Measurements from ENCODE around the gene SLC36A4. TPM values are rescaled to one million over a fixed set of nuclear protein-coding genes. Genes with fewer than 3 reads are reported as not detected.
"Not testable (repeated sequence)": the region's sequence is repeated elsewhere in the genome, so short reads cannot be mapped to it uniquely, and the experiment has no call there.

SLC36A4 gene
- total and polyA plus RNA-seq, 2 donors (not counting 1 experiment from before 2014, with no cell fraction given): 7.3 to 22.7 TPM

- peaks cover 7% of the 10 kb centered on the region for H3K79me2 ChIP-seq (ENCODE audit: control insufficient read depth, insufficient read depth, low read length)
These were observed 9.1 kb downstream of the SLC36A4 start for GRCh38 chr11:93188726-93189125.

GRCh38 chr11:93187290-93187689 lies 10.5 kb downstream of the SLC36A4 start:
- peaks cover 6% of the 10 kb centered on the region for H3K79me2 ChIP-seq (ENCODE audit: control insufficient read depth, insufficient read depth, low read length)
- H3K4me2 ChIP-seq (ENCODE audit: extremely low read depth, insufficient read depth, low read length): no peak overlapping the region
- H3K9ac ChIP-seq (ENCODE audit: insufficient read depth, low read length): no peak overlapping the region
- H3K4me3 ChIP-seq (replicated peaks in 1 of 4; ENCODE audit: control extremely low read depth in 1 of 4, insufficient read depth in 1 of 4, low read depth in 3 of 4, low read length in 4 of 4): no peak overlapping the region
- H3K9me3 ChIP-seq (ENCODE audit: control insufficient read depth, insufficient read depth, low read depth, low read length): no peaks in the 10 kb centered on the region
- no peaks in the 10 kb centered on the region for H4K20me1 ChIP-seq (ENCODE audit: control insufficient read depth, extremely low read depth, insufficient read depth, low read length)
- no peak overlapping the region for H3K27ac ChIP-seq (ENCODE audit: insufficient read depth, low read length)
- DNase-seq (ENCODE audit: low read depth in 2 of 2): no peak
- no peak overlapping the region for H2AFZ ChIP-seq (ENCODE audit: low read length)
- no peaks in the 10 kb centered on the region for H3K27me3 ChIP-seq (ENCODE audit: control insufficient read depth, insufficient read depth, low read length)
- H3K4me1 ChIP-seq (ENCODE audit: control insufficient read depth, extremely low read depth, insufficient read depth, low read length): no peaks in the 10 kb centered on the region
- TF ChIP-seq CTCF (conservative IDR thresholded peaks at IDR 0.05 in 1 of 2, IDR thresholded peaks at IDR 0.05 in 1 of 2; ENCODE audit: low read depth in 1 of 2, low read length in 2 of 2) (no peak), EZH2 (IDR thresholded peaks at IDR 0.05; ENCODE audit: low read length, missing control alignments) (no peak)
- no peaks in the 10 kb centered on the region for H3K36me3 ChIP-seq (ENCODE audit: control insufficient read depth, insufficient read depth, low read length)

More at GRCh38 chr11:93188726-93189125, 9.1 kb downstream of the SLC36A4 start:
- Histone ChIP-seq H2AFZ (ENCODE audit: low read length) (no peak overlapping the region), H3K4me2 (ENCODE audit: extremely low read depth, insufficient read depth, low read length) (no peak overlapping the region), H3K9me3 (ENCODE audit: control insufficient read depth, insufficient read depth, low read depth, low read length) (no peaks in the 10 kb centered on the region), H3K9ac (ENCODE audit: insufficient read depth, low read length) (no peak overlapping the region), H3K27me3 (ENCODE audit: control insufficient read depth, insufficient read depth, low read length) (no peaks in the 10 kb centered on the region), H3K4me1 (ENCODE audit: control insufficient read depth, extremely low read depth, insufficient read depth, low read length) (no peaks in the 10 kb centered on the region), H4K20me1 (ENCODE audit: control insufficient read depth, extremely low read depth, insufficient read depth, low read length) (no peaks in the 10 kb centered on the region), H3K27ac (ENCODE audit: insufficient read depth, low read length) (no peak overlapping the region), H3K36me3 (ENCODE audit: control insufficient read depth, insufficient read depth, low read length) (no peaks in the 10 kb centered on the region), H3K4me3 (replicated peaks in 1 of 4; ENCODE audit: control extremely low read depth in 1 of 4, insufficient read depth in 1 of 4, low read depth in 3 of 4, low read length in 4 of 4) (no peak overlapping the region)
- TF ChIP-seq CTCF (conservative IDR thresholded peaks at IDR 0.05 in 1 of 2, IDR thresholded peaks at IDR 0.05 in 1 of 2; ENCODE audit: low read depth in 1 of 2, low read length in 2 of 2) (no peak), EZH2 (IDR thresholded peaks at IDR 0.05; ENCODE audit: low read length, missing control alignments) (no peak)
- no peak for DNase-seq (ENCODE audit: low read depth in 2 of 2)

GRCh38 chr11:93177891-93178290 lies 19.9 kb downstream of the SLC36A4 start:
- not testable (repeated sequence) for DNase-seq (ENCODE audit: low read depth in 2 of 2); H2AFZ ChIP-seq (ENCODE audit: low read length); H3K27ac ChIP-seq (ENCODE audit: insufficient read depth, low read length); H4K20me1 ChIP-seq (ENCODE audit: control insufficient read depth, extremely low read depth, insufficient read depth, low read length); H3K79me2 ChIP-seq (ENCODE audit: control insufficient read depth, insufficient read depth, low read length); H3K4me3 ChIP-seq (replicated peaks in 1 of 4; ENCODE audit: control extremely low read depth in 1 of 4, insufficient read depth in 1 of 4, low read depth in 3 of 4, low read length in 4 of 4); H3K27me3 ChIP-seq (ENCODE audit: control insufficient read depth, insufficient read depth, low read length); H3K9me3 ChIP-seq (ENCODE audit: control insufficient read depth, insufficient read depth, low read depth, low read length); H3K4me2 ChIP-seq (ENCODE audit: extremely low read depth, insufficient read depth, low read length); H3K4me1 ChIP-seq (ENCODE audit: control insufficient read depth, extremely low read depth, insufficient read depth, low read length); H3K36me3 ChIP-seq (ENCODE audit: control insufficient read depth, insufficient read depth, low read length); H3K9ac ChIP-seq (ENCODE audit: insufficient read depth, low read length)

Measured in fibroblast of lung (primary cell).